BLaER1 treated with 17β-estradiol and CSF1 and Interleukin-3, amounts not matched to agents 10 nM and 100 nM (cell line): ENCODE data around the gene POFUT2.

Source experiments
- H3K27ac ChIP-seq, 11 experiments: shearing (Covaris generic); formaldehyde crosslinking; 2 replicates each; pipeline ENCODE4 v1.8.1; 2022
- H3K27me3 ChIP-seq, 11 experiments: shearing (Covaris generic); formaldehyde crosslinking; 2 replicates each; pipeline ENCODE4 v1.8.1; 2022
- H3K36me3 ChIP-seq, 11 experiments: shearing (Covaris generic); formaldehyde crosslinking; 2 replicates each; pipeline ENCODE4 v1.8.1; 2022
- H3K4me1 ChIP-seq, 10 experiments: shearing (Covaris generic); formaldehyde crosslinking; 2 replicates each; pipeline ENCODE4 v1.8.1; 2022
- H3K4me2 ChIP-seq, 11 experiments: shearing (Covaris generic); formaldehyde crosslinking; 2 replicates each; pipeline ENCODE4 v1.8.1; 2022
- H3K4me3 ChIP-seq, 10 experiments: shearing (Covaris generic); formaldehyde crosslinking; 2 replicates each; pipeline ENCODE4 v1.8.1; 2022
- H3K9ac ChIP-seq, 11 experiments: shearing (Covaris generic); formaldehyde crosslinking; 2 replicates each; pipeline ENCODE4 v1.8.1; 2022
- H3K9me3 ChIP-seq, 11 experiments: shearing (Covaris generic); formaldehyde crosslinking; replicated peaks in 1 of 11; 2 replicates each; pipeline ENCODE4 v1.8.1; 2022
- H4K20me1 ChIP-seq, 11 experiments: shearing (Covaris generic); formaldehyde crosslinking; 2 replicates each; pipeline ENCODE4 v1.8.1; 2022
- Cebpa-rat ChIP-seq, 11 experiments: shearing (Covaris generic); IDR thresholded peaks; 2 replicates each; pipeline ENCODE4 v1.8.1; 2022

Gene POFUT2

DNA sequence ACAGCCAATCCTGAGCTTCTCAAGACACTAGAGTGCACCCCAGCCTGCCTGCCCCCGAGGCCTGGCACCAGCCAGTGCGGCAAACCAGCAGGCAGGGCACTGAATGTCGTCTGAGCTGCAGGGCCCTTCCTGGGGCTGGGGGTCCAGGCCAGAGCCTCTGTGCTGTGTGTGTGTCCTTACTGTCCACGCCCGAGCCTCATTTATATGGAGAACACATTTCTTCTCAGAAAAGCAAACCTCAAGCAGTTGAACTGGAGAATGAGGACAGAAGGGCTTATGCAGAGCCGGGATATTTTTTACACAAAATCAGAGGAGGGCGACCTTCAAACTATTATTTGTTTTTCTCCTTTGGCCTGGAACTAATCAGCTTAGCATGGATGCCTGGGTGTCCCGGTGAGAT is 52.7 kb downstream of the POFUT2 start:
- H3K27ac ChIP-seq, result no peak overlapping the region
- H3K4me2 ChIP-seq, result no peak overlapping the region
- no peak overlapping the region for H3K4me3 ChIP-seq
- H3K4me1 ChIP-seq, result no peaks in the 10 kb centered on the region
- H3K9me3 ChIP-seq, result peaks cover 0 to 5% (median 0%) of the 10 kb centered on the region in 11 experiments; a peak in 4 of 22 replicates
- H3K36me3 ChIP-seq, result no peaks in the 10 kb centered on the region
- no peaks in the 10 kb centered on the region for H4K20me1 ChIP-seq
- no peak for TF ChIP-seq Cebpa-rat (IDR thresholded peaks at IDR 0.05)
- no peak overlapping the region for H3K9ac ChIP-seq
- H3K27me3 ChIP-seq, result no peaks in the 10 kb centered on the region

DNA sequence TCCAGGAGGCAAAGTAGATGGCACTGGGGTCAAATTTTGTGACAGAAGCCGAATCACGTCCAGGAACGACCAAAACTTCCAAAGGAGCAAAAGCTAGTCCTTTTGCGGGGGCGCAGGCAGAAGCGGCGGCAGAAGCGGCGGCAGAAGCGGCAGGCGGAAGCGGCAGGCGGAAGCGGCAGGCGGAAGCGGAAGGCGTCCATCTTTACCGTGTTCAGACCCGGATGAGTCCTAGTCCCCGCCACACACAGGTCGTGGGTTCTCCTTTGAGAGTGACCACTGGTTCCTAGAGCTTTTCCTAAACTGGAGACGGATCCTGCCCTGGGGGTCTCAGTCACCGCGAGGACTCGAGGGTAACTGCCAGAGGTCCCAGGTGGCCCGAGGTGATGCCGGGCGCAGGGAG is 53.6 kb downstream of the POFUT2 start:
- Histone ChIP-seq H3K9ac (no peak overlapping the region), H3K4me3 (no peak overlapping the region), H3K36me3 (no peaks in the 10 kb centered on the region), H3K4me1 (no peaks in the 10 kb centered on the region), H3K9me3 (peaks cover 0 to 5% (median 0%) of the 10 kb centered on the region in 11 experiments; a peak in 3 of 22 replicates), H3K27ac (no peak overlapping the region), H3K4me2 (no peak overlapping the region), H4K20me1 (no peaks in the 10 kb centered on the region), H3K27me3 (no peaks in the 10 kb centered on the region)
- TF ChIP-seq Cebpa-rat (IDR thresholded peaks at IDR 0.05), result no peak

GRCh38 chr21:45231705-45232104 is 56.0 kb downstream of the POFUT2 start:
- no peak overlapping the region for H3K9ac ChIP-seq
- no peak overlapping the region for H3K4me2 ChIP-seq
- no peaks in the 10 kb centered on the region for H4K20me1 ChIP-seq
- no peaks in the 10 kb centered on the region for H3K27me3 ChIP-seq
- no peaks in the 10 kb centered on the region for H3K36me3 ChIP-seq
- no peak for TF ChIP-seq Cebpa-rat (IDR thresholded peaks at IDR 0.05)
- no peak overlapping the region for H3K27ac ChIP-seq
- H3K9me3 ChIP-seq, result 0 out of 22 replicates have a peak, but pooled peaks cover 0 to 4% (median 0%) of the 10 kb centered on the region in 11 experiments
- peaks cover 0 to 8% (median 0%) of the 10 kb centered on the region in 10 experiments; a peak in 3 of 20 replicates for H3K4me1 ChIP-seq
- no peak overlapping the region for H3K4me3 ChIP-seq

GRCh38 chr21:45228656-45229240 is 58.9 kb downstream of the POFUT2 start:
- Histone ChIP-seq H3K9me3 (no peaks in the 10 kb centered on the region), H3K4me1 (peaks cover 0 to 8% (median 0%) of the 10 kb centered on the region in 10 experiments; a peak in 3 of 20 replicates), H3K27me3 (no peaks in the 10 kb centered on the region), H3K9ac (no peak overlapping the region), H4K20me1 (peaks cover 0 to 10% (median 0%) of the 10 kb centered on the region in 11 experiments; a peak in 3 of 22 replicates), H3K36me3 (peaks cover 0 to 10% (median 1%) of the 10 kb centered on the region in 11 experiments; a peak in 11 of 22 replicates), H3K4me3 (no peak overlapping the region), H3K27ac (no peak overlapping the region), H3K4me2 (no peak overlapping the region)
- TF ChIP-seq Cebpa-rat (IDR thresholded peaks at IDR 0.05), result no peak

GRCh38 chr21:45228171-45228641 is 59.5 kb downstream of the POFUT2 start:
- Histone ChIP-seq H3K9me3 (no peaks in the 10 kb centered on the region), H3K4me3 (no peak overlapping the region), H3K27me3 (no peaks in the 10 kb centered on the region), H3K4me2 (no peak overlapping the region), H3K27ac (no peak overlapping the region), H3K4me1 (peaks cover 0 to 8% (median 0%) of the 10 kb centered on the region in 10 experiments; a peak in 3 of 20 replicates), H3K9ac (no peak overlapping the region), H3K36me3 (peaks cover 0 to 16% (median 7%) of the 10 kb centered on the region in 11 experiments; a peak in 13 of 22 replicates), H4K20me1 (peaks cover 0 to 10% (median 0%) of the 10 kb centered on the region in 11 experiments; a peak in 3 of 22 replicates)
- TF ChIP-seq Cebpa-rat (IDR thresholded peaks at IDR 0.05), result no peak

GRCh38 chr21:45227735-45228134 is 60.0 kb downstream of the POFUT2 start:
- no peak overlapping the region for H3K4me3 ChIP-seq
- no peaks in the 10 kb centered on the region for H3K9me3 ChIP-seq
- H3K36me3 ChIP-seq, result peaks cover 0 to 20% (median 10%) of the 10 kb centered on the region in 11 experiments; a peak in 15 of 22 replicates
- TF ChIP-seq Cebpa-rat (IDR thresholded peaks at IDR 0.05), result no peak
- H3K4me1 ChIP-seq, result peaks cover 0 to 8% (median 0%) of the 10 kb centered on the region in 10 experiments; a peak in 3 of 20 replicates
- H3K27me3 ChIP-seq, result no peaks in the 10 kb centered on the region
- no peak overlapping the region for H3K9ac ChIP-seq
- peaks cover 0 to 10% (median 0%) of the 10 kb centered on the region in 11 experiments; a peak in 3 of 22 replicates for H4K20me1 ChIP-seq
- H3K4me2 ChIP-seq, result no peak overlapping the region
- no peak overlapping the region for H3K27ac ChIP-seq

DNA sequence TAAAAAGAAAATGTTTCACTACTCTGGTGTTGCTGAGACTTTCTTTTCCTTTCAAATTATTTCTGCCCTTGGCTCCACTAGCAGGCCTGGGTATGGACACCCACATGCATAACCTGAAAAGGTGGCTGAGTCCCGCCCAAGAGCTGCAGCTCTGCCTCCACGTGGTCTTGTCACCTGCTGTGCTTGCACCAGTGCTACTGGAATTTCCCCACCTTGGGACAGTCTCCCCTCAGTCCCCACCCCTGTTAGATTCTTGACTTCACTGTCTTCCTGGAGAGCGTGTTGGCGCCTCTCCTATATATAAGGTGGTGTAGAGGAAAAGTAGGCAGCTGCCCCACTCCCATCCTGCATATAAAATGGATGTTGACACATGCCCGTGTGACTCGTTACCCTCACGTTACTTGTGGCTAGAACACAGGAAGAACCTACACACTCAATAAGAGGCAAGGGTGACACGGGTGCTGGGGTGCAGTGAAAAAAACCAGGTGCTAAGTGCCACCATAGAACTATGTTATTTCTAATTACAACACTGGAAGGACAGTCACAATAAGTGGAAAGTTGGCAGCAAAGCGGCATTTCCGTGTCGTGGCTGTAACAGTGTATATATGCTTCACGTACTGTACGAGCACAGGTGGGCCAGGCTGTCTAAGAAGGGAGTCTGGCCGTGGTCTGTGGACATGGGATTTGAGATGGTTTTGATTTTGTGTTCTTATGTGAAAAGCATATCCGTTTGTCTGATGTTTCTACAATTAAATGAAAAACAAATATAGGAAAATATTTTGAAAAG is 61.0 kb downstream of the POFUT2 start:
- H3K4me1 ChIP-seq, result peaks cover 0 to 8% (median 0%) of the 10 kb centered on the region in 10 experiments; a peak in 3 of 20 replicates
- peaks cover 0 to 30% (median 20%) of the 10 kb centered on the region in 11 experiments; a peak in 20 of 22 replicates for H3K36me3 ChIP-seq
- H3K4me2 ChIP-seq, result no peak overlapping the region
- no peaks in the 10 kb centered on the region for H3K27me3 ChIP-seq
- no peak for TF ChIP-seq Cebpa-rat (IDR thresholded peaks at IDR 0.05)
- H3K4me3 ChIP-seq, result no peak overlapping the region
- no peak overlapping the region for H3K9ac ChIP-seq
- no peaks in the 10 kb centered on the region for H3K9me3 ChIP-seq
- no peak overlapping the region for H3K27ac ChIP-seq
- H4K20me1 ChIP-seq, result peaks cover 0 to 10% (median 0%) of the 10 kb centered on the region in 11 experiments; a peak in 3 of 22 replicates

GRCh38 chr21:45225741-45226327 is 61.9 kb downstream of the POFUT2 start:
- TF ChIP-seq Cebpa-rat (IDR thresholded peaks at IDR 0.05), result no peak

More at GRCh38 chr21:45225741-45226327, 61.9 kb downstream of the POFUT2 start:
- H3K27ac ChIP-seq, result no peak overlapping the region
- no peaks in the 10 kb centered on the region for H3K9me3 ChIP-seq
- peaks cover 0 to 39% (median 29%) of the 10 kb centered on the region in 11 experiments; a peak in 20 of 22 replicates for H3K36me3 ChIP-seq
- H3K9ac ChIP-seq, result no peak overlapping the region
- no peak overlapping the region for H3K4me2 ChIP-seq
- H4K20me1 ChIP-seq, result peaks cover 0 to 10% (median 0%) of the 10 kb centered on the region in 11 experiments; a peak in 4 of 22 replicates
- no peaks in the 10 kb centered on the region for H3K27me3 ChIP-seq
- H3K4me1 ChIP-seq, result peaks cover 0 to 8% (median 0%) of the 10 kb centered on the region in 10 experiments; a peak in 3 of 20 replicates
- H3K4me3 ChIP-seq, result no peak overlapping the region
